Osteoblast (primary cell): ENCODE results near the gene SRCIN1. TPM values are rescaled to one million over a fixed set of nuclear protein-coding genes. Genes with fewer than 3 reads are reported as not detected.

ENCODE experiments used
- DNase-seq: peaks from one replicate; pipeline ENCODE4 v3.0.0; 2011; ENCODE audit warnings: low spot score, mixed read lengths; ENCODE audit not compliant: insufficient read length; ENCODE audit errors: missing footprints
- H2AFZ ChIP-seq: 2 replicates; pipeline ENCODE4 v1.6.0; 2011; ENCODE audit warnings: mild to moderate bottlenecking, low read length
- H3K27ac ChIP-seq: 2 replicates; pipeline ENCODE4 v1.5.1; 2011; ENCODE audit warnings: mild to moderate bottlenecking, low read depth, low read length, moderate library complexity
- H3K27me3 ChIP-seq: 2 replicates; pipeline ENCODE4 v1.6.0; 2012; ENCODE audit warnings: mild to moderate bottlenecking, control low read depth, inconsistent platforms, low read length, moderate library complexity; ENCODE audit not compliant: insufficient read depth
- H3K36me3 ChIP-seq: 2 replicates; pipeline ENCODE4 v1.5.1; 2011; ENCODE audit warnings: mild to moderate bottlenecking, low read length, control low read depth, moderate library complexity; ENCODE audit not compliant: insufficient read depth
- H3K4me1 ChIP-seq: 2 replicates; pipeline ENCODE4 v1.5.1; 2011; ENCODE audit warnings: mild to moderate bottlenecking, low read length, control low read depth, moderate library complexity; ENCODE audit not compliant: insufficient read depth
- H3K4me2 ChIP-seq: 2 replicates; pipeline ENCODE4 v1.6.0; 2011; ENCODE audit warnings: mild to moderate bottlenecking, low read length; ENCODE audit not compliant: insufficient read depth
- H3K4me3 ChIP-seq: fragments of 200-600 bp; sonication (generic); 3 replicates; pipeline ENCODE4 v1.5.1; 2012; ENCODE audit warnings: mild to moderate bottlenecking, low read length, inconsistent platforms; ENCODE audit not compliant: insufficient read depth
- H3K79me2 ChIP-seq: 2 replicates; pipeline ENCODE4 v1.6.0; 2012; ENCODE audit warnings: mild to moderate bottlenecking, low read length, control low read depth, inconsistent platforms; ENCODE audit not compliant: insufficient read depth
- H3K9me3 ChIP-seq: 2 replicates; pipeline ENCODE4 v1.5.1; 2011; ENCODE audit warnings: low read depth, low read length, control low read depth
- H4K20me1 ChIP-seq: 2 replicates; pipeline ENCODE4 v1.6.0; 2012; ENCODE audit warnings: mild to moderate bottlenecking, low read length, control low read depth; ENCODE audit not compliant: insufficient read depth
- CTCF ChIP-seq: IDR thresholded peaks from 2 replicates; pipeline ENCODE4 v1.5.1; 2011; ENCODE audit warnings: mild to moderate bottlenecking, low read depth, low read length, moderate library complexity; ENCODE audit errors: extremely low read depth
- total RNA-seq: library from RNA; depleted of rRNA; stranded (reverse); fragments of >200 nt; gene quantifications from 2 replicates; pipeline ENCODE4 v1.2.3, GENCODE V29; 2012

Gene SRCIN1
- total RNA-seq, 1 donor: not detected

GRCh38 chr17:38568845-38569510 lies 36.8 kb downstream of the SRCIN1 start:
- Histone ChIP-seq H3K79me2 (no peaks in the 10 kb centered on the region), H3K4me3 (no peak overlapping the region), H3K9me3 (no peaks in the 10 kb centered on the region), H3K27me3 (peaks cover 79% of the 10 kb centered on the region), H3K4me1 (no peaks in the 10 kb centered on the region), H3K27ac (no peak overlapping the region), H3K36me3 (no peaks in the 10 kb centered on the region), H2AFZ (no peak overlapping the region), H4K20me1 (peaks cover 3% of the 10 kb centered on the region), H3K4me2 (no peak overlapping the region)
- no peak for DNase-seq
- no peak for TF ChIP-seq CTCF

DNA sequence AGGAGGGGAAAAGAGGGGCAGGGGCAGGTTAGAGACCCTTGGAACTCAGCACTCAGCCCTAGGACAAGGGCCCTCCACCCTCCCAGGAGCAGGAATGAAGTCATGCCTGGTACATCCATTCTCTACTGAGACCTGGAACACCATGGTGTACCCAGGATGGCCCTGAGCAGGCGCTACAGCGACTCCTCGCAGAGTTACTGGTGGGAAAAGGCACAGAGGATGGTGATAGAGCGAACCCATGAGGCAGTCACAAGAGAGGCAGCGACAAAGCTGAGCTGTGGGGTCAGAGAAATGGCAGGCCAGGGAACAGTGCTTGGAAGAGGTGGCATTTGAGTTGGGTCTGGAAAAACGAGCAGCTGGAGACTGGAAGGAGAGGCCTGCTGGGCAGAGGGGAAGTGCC lies 37.5 kb downstream of the SRCIN1 start:
- TF ChIP-seq CTCF: no peak
- Histone ChIP-seq H3K27me3 (peaks cover 79% of the 10 kb centered on the region), H3K9me3 (no peaks in the 10 kb centered on the region)

GRCh38 chr17:38567350-38567749 lies 38.4 kb downstream of the SRCIN1 start:
- H3K27me3 ChIP-seq: peaks cover 80% of the 10 kb centered on the region
- no peak for DNase-seq
- no peaks in the 10 kb centered on the region for H3K9me3 ChIP-seq
- H3K79me2 ChIP-seq: no peaks in the 10 kb centered on the region
- no peaks in the 10 kb centered on the region for H3K36me3 ChIP-seq
- H3K4me3 ChIP-seq: no peak overlapping the region
- TF ChIP-seq CTCF: no peak
- H2AFZ ChIP-seq: no peak overlapping the region
- no peaks in the 10 kb centered on the region for H3K4me1 ChIP-seq
- H3K4me2 ChIP-seq: no peak overlapping the region
- H4K20me1 ChIP-seq: peaks cover 3% of the 10 kb centered on the region
- H3K27ac ChIP-seq: no peak overlapping the region

More for the DNA sequence above, 37.5 kb downstream of the SRCIN1 start:
- no peaks in the 10 kb centered on the region for H3K36me3 ChIP-seq
- no peak overlapping the region for H2AFZ ChIP-seq
- no peak for DNase-seq
- peaks cover 2% of the 10 kb centered on the region for H4K20me1 ChIP-seq
- no peak overlapping the region for H3K27ac ChIP-seq
- H3K4me1 ChIP-seq: no peaks in the 10 kb centered on the region
- H3K79me2 ChIP-seq: no peaks in the 10 kb centered on the region
- H3K4me2 ChIP-seq: no peak overlapping the region
- H3K4me3 ChIP-seq: no peak overlapping the region

DNA sequence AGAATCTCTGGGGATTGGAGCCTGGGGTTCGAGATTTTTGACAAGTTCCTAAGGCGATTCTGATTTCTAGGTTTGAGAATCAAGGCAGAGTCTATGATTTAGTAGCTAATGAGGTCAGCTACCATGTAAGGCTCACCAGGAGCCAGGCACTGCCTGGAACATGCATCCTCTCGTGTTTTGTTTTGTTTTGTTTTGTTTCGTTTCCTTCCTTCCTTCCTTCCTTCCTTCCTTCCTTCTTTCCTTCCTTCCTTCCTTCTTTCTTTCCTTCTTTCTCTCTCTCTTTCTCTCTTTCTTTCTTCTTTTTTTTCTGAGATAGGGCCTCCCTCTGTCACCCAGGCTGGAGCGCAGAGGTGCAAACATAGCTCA lies 39.1 kb downstream of the SRCIN1 start:
- TF ChIP-seq CTCF: no peak
- Histone ChIP-seq H3K4me2 (no peak overlapping the region), H3K4me3 (no peak overlapping the region), H3K4me1 (no peaks in the 10 kb centered on the region), H4K20me1 (peaks cover 5% of the 10 kb centered on the region), H3K36me3 (no peaks in the 10 kb centered on the region), H3K27ac (no peak overlapping the region), H3K27me3 (peaks cover 82% of the 10 kb centered on the region), H3K9me3 (no peaks in the 10 kb centered on the region), H3K79me2 (no peaks in the 10 kb centered on the region), H2AFZ (no peak overlapping the region)
- no peak for DNase-seq
